GM19351 (cell line): ENCODE data around the gene SCN8A.

Experiments used
- ATAC-seq: cut with Tn5 transposase; IDR thresholded peaks from one replicate; pipeline ENCODE4 v1.9.1; 2021; ENCODE audit warnings: mild to moderate bottlenecking, moderate library complexity; ENCODE audit not compliant: unreplicated experiment

SCN8A gene

DNA sequence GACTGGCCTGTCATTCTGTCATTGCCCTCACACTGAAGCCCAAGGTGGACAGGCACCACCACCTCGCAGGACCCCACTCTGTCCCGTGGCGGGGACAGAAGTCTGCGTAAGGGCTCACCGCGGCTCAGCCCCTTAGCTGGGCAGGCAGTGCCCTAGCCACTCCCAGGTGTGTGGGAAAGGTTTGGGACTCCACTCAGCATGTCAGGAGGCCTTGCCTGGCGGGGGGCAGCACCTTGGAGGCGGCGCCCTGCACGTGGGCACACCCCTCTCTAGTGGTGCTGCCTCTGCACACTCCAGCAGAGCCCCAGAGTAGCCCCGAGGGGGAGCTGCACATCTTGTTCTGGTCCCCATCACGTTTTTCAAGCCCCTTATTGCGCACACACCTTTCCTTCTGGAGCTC is 221.8 kb downstream of the SCN8A start:
- no peak for ATAC-seq

- no peak for ATAC-seq
Measured at GRCh38 chr12:51813931-51814310, 222.9 kb downstream of the SCN8A start.

GRCh38 chr12:51814311-51815088 is 223.5 kb downstream of the SCN8A start:
- ATAC-seq = no peak

- no peak for ATAC-seq
Measured at GRCh38 chr12:51815571-51815970, 224.5 kb downstream of the SCN8A start.

DNA sequence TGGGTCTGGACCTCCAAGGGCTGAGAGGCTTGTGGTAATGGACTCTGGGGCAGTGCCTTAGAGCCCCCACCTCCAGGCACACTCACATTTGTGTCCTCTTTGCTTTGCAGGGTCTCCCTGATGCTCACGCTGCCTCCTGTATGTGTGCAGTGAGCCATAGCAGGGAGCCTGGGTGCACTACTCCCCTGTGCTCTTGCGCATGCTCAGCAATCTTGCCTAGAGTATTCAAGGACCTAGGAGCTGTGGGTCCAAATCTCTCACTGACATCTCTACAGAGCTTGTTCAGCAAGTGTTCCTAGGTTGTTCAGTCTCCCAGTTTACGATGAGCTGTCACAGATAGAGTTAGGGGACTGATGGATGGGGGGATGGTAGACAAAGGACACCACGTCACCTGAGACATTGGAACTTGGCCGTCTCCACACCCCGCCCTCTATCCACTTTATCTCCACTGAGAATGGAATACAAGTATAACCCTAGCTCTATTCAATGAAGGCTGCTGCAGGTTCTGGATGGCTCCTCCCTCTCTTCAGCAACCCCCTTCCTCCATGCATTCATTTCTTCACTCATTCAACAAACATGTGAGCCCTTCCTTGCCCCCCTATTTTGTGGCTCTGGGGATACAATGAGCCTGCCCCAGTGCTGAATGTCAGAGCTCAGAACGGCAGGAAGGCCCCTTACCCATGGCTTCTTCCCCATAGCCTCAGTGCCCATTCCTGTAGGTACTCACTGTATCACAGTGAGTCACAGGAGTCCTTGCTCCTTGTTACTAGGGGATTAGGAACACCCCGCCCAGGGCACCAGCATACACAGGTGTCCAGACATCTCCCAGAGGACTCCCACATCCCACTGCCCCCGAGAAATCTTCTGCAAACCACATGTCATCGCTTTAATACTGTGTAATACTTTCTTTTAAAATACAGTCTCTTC is 226.3 kb downstream of the SCN8A start:
- ATAC-seq = no peak

DNA sequence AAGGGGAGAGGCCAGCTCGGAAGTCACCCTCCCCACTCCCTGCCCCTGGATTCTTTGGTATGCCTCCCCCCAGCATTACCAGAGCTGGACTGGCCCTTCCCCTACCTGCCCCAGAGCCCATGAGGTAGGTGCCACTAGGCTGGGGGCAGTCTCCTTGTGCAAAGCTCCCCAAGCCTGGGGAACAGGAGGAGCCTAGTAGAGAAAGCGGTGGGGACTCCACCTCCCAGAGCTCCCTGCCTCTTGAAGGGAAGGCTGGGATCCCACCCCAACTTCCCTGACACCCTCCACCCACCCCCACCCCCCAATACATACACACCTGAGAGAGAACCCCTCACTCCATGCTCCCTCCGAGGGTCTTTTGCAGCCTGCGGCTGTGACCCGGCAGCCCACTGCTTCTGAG is 227.1 kb downstream of the SCN8A start:
- no peak for ATAC-seq

DNA sequence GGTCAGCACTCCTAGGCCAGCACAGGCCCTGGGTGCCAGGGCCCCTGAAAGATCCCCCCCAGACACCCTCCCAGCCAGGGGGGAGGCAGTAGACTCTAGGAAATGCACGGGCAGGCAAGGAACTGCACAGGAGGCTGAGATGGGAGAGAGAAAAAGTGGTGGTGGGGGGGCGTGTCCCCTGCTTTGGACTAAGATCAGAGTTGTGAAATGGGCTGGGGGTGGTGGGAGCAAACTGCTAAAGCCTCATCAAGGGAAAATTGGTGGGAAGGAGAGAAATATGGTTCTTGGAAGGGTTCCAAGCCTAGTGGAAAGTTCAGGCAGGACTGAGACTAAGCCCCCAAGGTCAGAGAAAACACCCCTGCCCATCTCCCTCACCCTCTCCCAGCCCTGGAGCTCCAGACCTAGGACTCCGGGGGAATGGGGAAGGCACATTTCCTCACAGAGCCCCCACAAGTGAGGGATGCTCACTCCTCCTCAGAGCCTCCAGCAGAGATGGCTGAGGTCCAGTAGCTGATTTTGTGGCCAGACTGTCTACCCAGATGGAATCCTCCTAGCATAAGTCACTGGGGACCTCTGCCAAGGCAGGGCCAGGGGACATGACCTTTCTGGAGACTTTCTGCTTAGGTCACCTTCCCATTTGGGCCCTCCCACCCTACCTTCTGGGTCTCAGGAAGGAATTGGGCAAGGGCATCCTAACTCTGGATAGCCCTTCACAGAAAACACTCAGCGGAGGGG is 227.7 kb downstream of the SCN8A start:
- no peak for ATAC-seq

- ATAC-seq = no peak
Measured at GRCh38 chr12:51819736-51820525, 228.9 kb downstream of the SCN8A start.

GRCh38 chr12:51820526-51821439 is 229.8 kb downstream of the SCN8A start:
- ATAC-seq = peak; percentile 55

DNA sequence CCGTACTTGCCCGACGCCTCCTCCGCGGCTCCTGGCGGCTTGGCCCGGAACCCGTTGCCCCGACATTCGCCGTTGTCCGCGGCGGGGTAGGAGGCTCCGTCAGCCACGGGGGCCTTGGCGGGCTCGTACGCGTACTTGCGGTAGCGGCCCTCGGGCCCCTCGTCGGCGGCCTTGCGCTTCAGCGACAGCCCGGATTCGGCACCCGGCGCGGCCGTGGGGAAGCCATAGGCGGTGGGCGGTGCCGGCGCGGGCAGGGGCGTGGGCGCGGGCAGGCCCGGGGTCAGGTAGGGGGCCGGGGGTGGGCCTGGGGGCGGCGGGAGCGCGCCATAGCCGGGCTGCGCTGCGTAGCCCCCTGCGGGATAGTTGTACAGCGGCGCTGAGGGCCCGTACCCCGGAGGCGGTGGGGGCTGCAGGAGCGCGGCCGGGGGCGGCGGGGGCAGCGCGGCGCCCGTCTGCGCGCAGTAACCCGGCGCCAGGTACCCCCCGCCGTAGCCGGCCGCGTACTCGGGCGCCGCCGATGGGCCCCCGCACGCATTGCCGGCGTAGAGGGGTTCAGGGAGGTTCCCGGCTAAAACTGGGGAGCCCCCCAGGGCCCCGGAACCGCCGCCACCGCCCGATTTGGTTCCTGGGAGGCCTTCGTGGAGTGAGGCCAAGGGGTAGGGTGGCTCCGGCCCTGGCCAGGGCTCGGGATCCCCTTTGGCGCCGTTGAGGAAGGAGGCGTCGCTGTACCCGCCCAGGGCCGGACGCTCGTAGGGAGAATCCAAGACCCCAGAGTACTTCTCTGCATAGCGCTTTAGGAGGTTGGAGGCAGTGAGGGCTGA is 230.6 kb downstream of the SCN8A start:
- no peak for ATAC-seq

DNA sequence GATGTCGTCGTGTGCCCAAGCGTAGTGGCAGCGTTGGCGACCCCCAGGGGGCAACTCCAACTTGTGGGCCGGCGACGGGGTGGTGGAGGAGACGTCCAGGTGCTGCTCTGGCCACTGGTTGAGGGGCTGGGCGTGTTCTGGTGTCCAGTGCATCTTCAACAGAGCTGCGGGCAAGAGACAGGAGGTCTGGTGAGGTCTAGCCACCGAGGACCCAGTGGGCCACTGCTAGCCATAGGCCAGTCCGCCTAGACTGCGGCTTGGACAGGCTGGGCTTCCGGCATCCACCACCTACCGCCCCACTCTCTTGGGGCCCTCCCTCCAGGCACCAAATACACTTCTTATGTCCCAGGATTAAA is 231.2 kb downstream of the SCN8A start:
- no peak for ATAC-seq

DNA sequence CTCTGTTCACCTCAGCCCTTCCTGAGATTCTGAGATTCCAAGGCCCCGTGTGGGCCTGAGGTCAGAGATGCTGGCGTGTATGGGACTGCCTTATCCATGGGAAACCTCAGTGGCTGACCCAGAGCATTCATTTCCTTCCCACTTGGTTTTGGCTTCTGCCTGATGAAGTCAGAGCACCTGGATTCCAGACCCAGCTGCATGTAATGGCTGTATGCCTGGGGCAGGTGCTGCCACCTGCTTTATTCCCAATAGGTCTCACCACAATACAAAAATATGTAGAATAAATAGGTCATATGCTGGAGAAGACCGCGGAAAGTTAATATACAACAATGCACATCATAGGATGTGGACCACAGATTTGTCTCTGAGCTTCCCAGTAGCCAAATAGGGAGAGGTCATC is 231.9 kb downstream of the SCN8A start:
- no peak for ATAC-seq

- no peak for ATAC-seq
Measured at GRCh38 chr12:51823875-51824565, 233.0 kb downstream of the SCN8A start.

DNA sequence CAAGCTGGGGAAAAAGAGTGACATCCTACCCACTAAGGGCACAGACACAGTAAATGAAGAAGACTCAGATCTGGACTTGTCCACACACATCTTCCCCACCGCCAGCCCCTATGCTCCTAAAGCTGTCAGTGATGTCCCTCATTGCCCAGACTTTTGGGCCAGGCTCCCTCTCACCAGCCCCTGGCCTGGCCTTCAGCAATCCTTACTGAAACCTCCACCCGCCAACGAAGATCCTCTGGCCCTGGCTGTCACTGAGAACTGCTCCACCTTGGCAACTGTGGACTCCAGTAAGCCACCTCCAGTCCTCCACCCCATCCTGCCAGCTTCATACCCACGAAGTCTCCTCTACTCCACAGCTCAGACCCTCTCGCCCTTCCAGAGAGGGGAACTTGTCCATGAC is 234.2 kb downstream of the SCN8A start:
- no peak for ATAC-seq

GRCh38 chr12:51826881-51827280 is 235.8 kb downstream of the SCN8A start:
- no peak for ATAC-seq

DNA sequence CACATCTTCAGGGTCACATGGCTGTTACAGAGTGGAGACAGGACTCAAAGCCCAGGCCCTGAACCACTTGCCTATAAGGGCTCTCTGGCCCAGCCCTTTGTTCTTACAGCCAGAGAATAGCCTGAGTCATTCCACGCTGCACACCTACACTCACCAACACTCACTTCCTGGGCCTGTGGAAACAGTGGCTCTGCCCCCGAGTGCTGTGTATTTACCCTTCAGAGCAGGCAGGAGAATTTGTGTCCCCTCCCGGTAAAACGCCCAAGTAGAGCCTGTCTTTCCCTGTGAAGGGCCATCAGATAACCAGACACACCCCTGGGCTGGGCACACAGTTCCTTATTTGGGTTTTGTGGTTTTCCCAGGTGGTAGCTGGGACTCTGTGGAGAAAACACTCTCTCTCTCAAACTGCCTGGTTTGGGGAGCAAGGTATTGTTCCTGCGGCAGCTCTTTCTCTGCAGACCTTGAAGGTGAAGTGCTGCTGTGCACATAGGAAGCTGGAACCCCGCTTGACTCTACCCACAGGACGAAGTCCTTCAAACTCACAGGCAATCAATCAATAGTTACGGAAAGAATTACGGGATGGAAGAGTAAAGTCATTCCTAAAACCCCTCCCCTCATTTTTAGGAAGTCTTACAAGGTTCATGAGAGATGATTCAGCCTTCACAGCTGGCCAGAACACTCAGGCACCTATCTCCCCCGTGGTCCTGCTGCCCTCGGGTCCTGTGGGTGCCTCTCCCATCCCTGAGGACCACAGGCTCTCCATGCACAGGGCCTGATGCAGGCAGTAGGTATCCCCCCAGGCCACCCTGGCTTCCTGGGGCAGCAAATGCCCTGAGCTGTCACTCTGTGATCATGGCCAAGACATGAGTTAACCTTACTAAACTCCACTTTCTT is 237.1 kb downstream of the SCN8A start:
- no peak for ATAC-seq

DNA sequence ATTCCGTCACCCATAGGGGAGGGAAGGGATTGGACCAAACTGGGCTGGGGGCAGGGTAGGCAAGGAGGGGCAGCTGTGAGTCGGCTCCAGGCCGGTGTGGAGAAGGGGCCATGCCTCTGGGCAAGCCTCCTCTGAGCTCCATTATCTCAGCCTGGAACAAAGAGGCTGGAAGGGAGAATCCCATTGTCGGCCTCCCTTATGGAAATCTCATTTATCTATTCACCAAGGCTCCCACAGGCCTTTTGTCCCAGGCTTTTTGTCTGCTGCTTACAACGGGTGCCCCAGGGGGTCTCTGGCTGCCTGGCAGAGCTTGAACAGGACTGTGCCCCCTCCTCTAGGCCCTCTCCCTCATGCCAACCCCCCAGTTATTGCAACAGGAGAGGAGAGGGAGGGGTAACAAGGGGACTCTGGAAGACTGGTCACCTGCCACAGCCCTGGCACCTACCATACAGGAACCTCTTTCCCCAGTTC is 238.0 kb downstream of the SCN8A start:
- ATAC-seq = no peak
